Measurements from ENCODE around the gene SIX2.

- TF ChIP-seq, protein P1, sequence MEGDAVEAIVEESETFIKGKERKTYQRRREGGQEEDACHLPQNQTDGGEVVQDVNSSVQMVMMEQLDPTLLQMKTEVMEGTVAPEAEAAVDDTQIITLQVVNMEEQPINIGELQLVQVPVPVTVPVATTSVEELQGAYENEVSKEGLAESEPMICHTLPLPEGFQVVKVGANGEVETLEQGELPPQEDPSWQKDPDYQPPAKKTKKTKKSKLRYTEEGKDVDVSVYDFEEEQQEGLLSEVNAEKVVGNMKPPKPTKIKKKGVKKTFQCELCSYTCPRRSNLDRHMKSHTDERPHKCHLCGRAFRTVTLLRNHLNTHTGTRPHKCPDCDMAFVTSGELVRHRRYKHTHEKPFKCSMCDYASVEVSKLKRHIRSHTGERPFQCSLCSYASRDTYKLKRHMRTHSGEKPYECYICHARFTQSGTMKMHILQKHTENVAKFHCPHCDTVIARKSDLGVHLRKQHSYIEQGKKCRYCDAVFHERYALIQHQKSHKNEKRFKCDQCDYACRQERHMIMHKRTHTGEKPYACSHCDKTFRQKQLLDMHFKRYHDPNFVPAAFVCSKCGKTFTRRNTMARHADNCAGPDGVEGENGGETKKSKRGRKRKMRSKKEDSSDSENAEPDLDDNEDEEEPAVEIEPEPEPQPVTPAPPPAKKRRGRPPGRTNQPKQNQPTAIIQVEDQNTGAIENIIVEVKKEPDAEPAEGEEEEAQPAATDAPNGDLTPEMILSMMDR (IDR thresholded peaks at IDR 0.05): no peak
- TF ChIP-seq POLR2A (IDR thresholded peaks at IDR 0.05) (no peak), POLR2AphosphoS5 (IDR thresholded peaks at IDR 0.05) (no peak)
These were observed 3.0 kb downstream of the SIX2 start for GRCh38 chr2:45006041-45006941.
